Right lobe of liver (tissue), 4 donors: ENCODE data around the gene SRSF1.

ENCODE experiments used
- POLR2A ChIP-seq: fragments of 450-650 bp; IDR thresholded peaks from one replicate; pipeline ENCODE4 v1.6.1; 2017; ENCODE audit warnings: antibody characterized with exemption, mild to moderate bottlenecking
- TF ChIP-seq, protein P1 (sequence below), 4 donors: fragments of 200-600 bp in 3 of 4; fragments of 450-650 bp in 1 of 4; IDR thresholded peaks; one replicate each; pipeline versions ENCODE4 v1.5.1 to v1.8.0; 2016 to 2022; ENCODE audit warnings: antibody characterized with exemption in 4 of 4, mild to moderate bottlenecking in 2 of 4
- donor health status: DM: no; HTN: no; CAD: no.
- donor health status: DM: no; HTN: no; CAD: no.
- donor health status: DM: no; HTN: yes; CAD: no.

GRCh38 chr17:57957120-57957850 lies 49.8 kb downstream of the SRSF1 start:
- no peak for TF ChIP-seq POLR2A
- TF ChIP-seq, protein P1, sequence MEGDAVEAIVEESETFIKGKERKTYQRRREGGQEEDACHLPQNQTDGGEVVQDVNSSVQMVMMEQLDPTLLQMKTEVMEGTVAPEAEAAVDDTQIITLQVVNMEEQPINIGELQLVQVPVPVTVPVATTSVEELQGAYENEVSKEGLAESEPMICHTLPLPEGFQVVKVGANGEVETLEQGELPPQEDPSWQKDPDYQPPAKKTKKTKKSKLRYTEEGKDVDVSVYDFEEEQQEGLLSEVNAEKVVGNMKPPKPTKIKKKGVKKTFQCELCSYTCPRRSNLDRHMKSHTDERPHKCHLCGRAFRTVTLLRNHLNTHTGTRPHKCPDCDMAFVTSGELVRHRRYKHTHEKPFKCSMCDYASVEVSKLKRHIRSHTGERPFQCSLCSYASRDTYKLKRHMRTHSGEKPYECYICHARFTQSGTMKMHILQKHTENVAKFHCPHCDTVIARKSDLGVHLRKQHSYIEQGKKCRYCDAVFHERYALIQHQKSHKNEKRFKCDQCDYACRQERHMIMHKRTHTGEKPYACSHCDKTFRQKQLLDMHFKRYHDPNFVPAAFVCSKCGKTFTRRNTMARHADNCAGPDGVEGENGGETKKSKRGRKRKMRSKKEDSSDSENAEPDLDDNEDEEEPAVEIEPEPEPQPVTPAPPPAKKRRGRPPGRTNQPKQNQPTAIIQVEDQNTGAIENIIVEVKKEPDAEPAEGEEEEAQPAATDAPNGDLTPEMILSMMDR (IDR thresholded peaks at IDR 0.05), result no peak
